Upper lobe of left lung (tissue), 6 donors: ENCODE measurements around the gene UPK1A. TPM values are rescaled to one million over a fixed set of nuclear protein-coding genes. Genes with fewer than 3 reads are reported as not detected.

Source experiments
- ATAC-seq, 2 donors: fragments of 200-7000 bp; cut with Tn5 transposase; one replicate each; pipeline ENCODE4 v1.9.1; 2022; ENCODE audit warnings: mild to moderate bottlenecking in 2 of 2, moderate library complexity in 2 of 2; ENCODE audit not compliant: low FRiP score in 2 of 2
- DNase-seq, 2 donors: peaks; one replicate each; pipeline ENCODE4 v3.0.0-alpha.2; 2019 to 2020
- H3K27ac ChIP-seq, 4 donors: fragments of 200-600 bp; sonication (generic); one replicate each; pipeline ENCODE4 v1.5.1; 2016 to 2019
- H3K27me3 ChIP-seq, 4 donors: fragments of 200-600 bp; sonication (generic); one replicate each; pipeline ENCODE4 v1.5.1; 2017 to 2019
- H3K36me3 ChIP-seq, 4 donors: fragments of 200-600 bp; sonication (generic); one replicate each; pipeline ENCODE4 v1.5.1; 2016 to 2019
- H3K4me1 ChIP-seq, 4 donors: fragments of 200-600 bp; sonication (generic); one replicate each; pipeline ENCODE4 v1.5.1; 2018 to 2019
- H3K4me3 ChIP-seq, 4 donors: fragments of 200-600 bp; sonication (generic); one replicate each; pipeline ENCODE4 v1.5.1; 2017 to 2019; ENCODE audit warnings: mild to moderate bottlenecking in 2 of 4, moderate library complexity in 1 of 4
- H3K9me3 ChIP-seq, 4 donors: fragments of 200-600 bp; sonication (generic); one replicate each; pipeline ENCODE4 v1.5.1; 2018 to 2019
- CTCF ChIP-seq, 6 experiments: fragments of 450-650 bp in 4 of 6; fragments of 200-600 bp in 2 of 6; sonication (generic) in 2 of 6; IDR thresholded peaks; one replicate each; pipeline ENCODE4 v1.5.1; 2016 to 2019; ENCODE audit warnings: antibody characterized with exemption in 6 of 6
- EP300 ChIP-seq, 4 donors: sonication (generic); formaldehyde crosslinking; IDR thresholded peaks; one replicate each; pipeline ENCODE4 v1.5.1; 2017; ENCODE audit warnings: antibody characterized with exemption in 4 of 4, control low read depth in 2 of 4
- POLR2A ChIP-seq, 4 donors: fragments of 450-650 bp; IDR thresholded peaks; one replicate each; pipeline ENCODE4 v1.5.1; 2016 to 2017; ENCODE audit warnings: antibody characterized with exemption in 4 of 4, mild to moderate bottlenecking in 2 of 4
- POLR2AphosphoS5 ChIP-seq, 2 donors: sonication (generic); formaldehyde crosslinking; IDR thresholded peaks; one replicate each; pipeline ENCODE4 v1.5.1; 2017; ENCODE audit warnings: antibody characterized with exemption in 2 of 2
- WGBS, 2 donors: methylation state at CpG; one replicate each; pipeline ENCODE4 v1.1.5; 2017 to 2018; 5-methylcytosine and 5-hydroxymethylcytosine counted together
- total RNA-seq, 6 donors: library from RNA; depleted of rRNA in 4 of 6; stranded (reverse); fragments of >200 nt in 4 of 6; gene quantifications; one replicate each; pipeline versions ENCODE4 v1.1.0 to v1.2.1, GENCODE V29; 2016 to 2021
- donor health status: DM: no; HTN: no; CAD: no; lungs with moderate emphysema.
- donor health status: DM: no; HTN: yes; CAD: no; lungs with severe emphysema.

UPK1A gene
- total RNA-seq, 6 donors from 2014 or later, result not detected

GRCh38 chr19:35628565-35629331 is 37.6 kb upstream of the UPK1A start, which contains the start of gene RBM42:
Gene RBM42, plus strand, starts transcription at chr19:35629036. Its CDS starts 118 bp downstream, at chr19:35629154.
- no peaks in the 10 kb centered on the region for H3K9me3 ChIP-seq
- peaks cover 9 to 22% (median 17%) of the 10 kb centered on the region in 4 donors for H3K4me1 ChIP-seq
- 0 to 1% methylated on average over 36 to 56 of the region's 56 CpGs for WGBS, 2 donors
- DNase-seq, result peak; percentile 98
- peak; percentile 100 for ATAC-seq
- no peaks in the 10 kb centered on the region for H3K27me3 ChIP-seq
- peak within 1 kb of the TSS; percentile 90 to 96 (median 92) for H3K27ac ChIP-seq
- peak within 1 kb of the TSS; percentile 75 to 100 (median 90) for H3K4me3 ChIP-seq
- peaks cover 24 to 37% (median 32%) of the 10 kb centered on the region in 4 donors for H3K36me3 ChIP-seq
- TF ChIP-seq EP300 (IDR thresholded peaks at IDR 0.05) (peak in 1 of 4 donors; percentile 3), POLR2AphosphoS5 (IDR thresholded peaks at IDR 0.05) (peak; percentile 96 to 97), CTCF (IDR thresholded peaks at IDR 0.05) (peak in 3 of 6 experiments; percentile 22 to 39 (median 27)), POLR2A (IDR thresholded peaks at IDR 0.05) (peak; percentile 66 to 86 (median 72))

- no peak for DNase-seq
- Histone ChIP-seq H3K4me1 (peaks cover 9 to 22% (median 17%) of the 10 kb centered on the region in 4 donors), H3K4me3 (peak overlapping the region; percentile 75 to 100 (median 90)), H3K27me3 (no peaks in the 10 kb centered on the region), H3K27ac (peak overlapping the region; percentile 90 to 96 (median 92)), H3K36me3 (peaks cover 30 to 42% (median 37%) of the 10 kb centered on the region in 4 donors), H3K9me3 (no peaks in the 10 kb centered on the region)
- 0 to 10% methylated on average over 9 to 15 of the region's 15 CpGs for WGBS, 2 donors
- ATAC-seq, result no peak
- no peak for TF ChIP-seq POLR2AphosphoS5 (IDR thresholded peaks at IDR 0.05)
- TF ChIP-seq CTCF (IDR thresholded peaks at IDR 0.05), result no peak
- TF ChIP-seq EP300 (IDR thresholded peaks at IDR 0.05), result no peak
- TF ChIP-seq POLR2A (IDR thresholded peaks at IDR 0.05), result no peak
These were observed 37.0 kb upstream of the UPK1A start for GRCh38 chr19:35629332-35629633.

- peaks cover 50 to 83% (median 77%) of the 10 kb centered on the region in 4 donors for H3K36me3 ChIP-seq
- DNase-seq (peak in 1 of 2 donors; percentile 78), ATAC-seq (no peak)
- H3K27ac ChIP-seq, result no peak overlapping the region
- H3K4me1 ChIP-seq, result peaks cover 9 to 16% (median 12%) of the 10 kb centered on the region in 4 donors
- TF ChIP-seq EP300 (IDR thresholded peaks at IDR 0.05) (no peak), CTCF (IDR thresholded peaks at IDR 0.05) (no peak), POLR2AphosphoS5 (IDR thresholded peaks at IDR 0.05) (no peak), POLR2A (IDR thresholded peaks at IDR 0.05) (no peak)
- no peak overlapping the region for H3K4me3 ChIP-seq
- no peaks in the 10 kb centered on the region for H3K9me3 ChIP-seq
- WGBS, 2 donors, result 92 to 97% methylated on average over 15 to 29 of the region's 29 CpGs
- H3K27me3 ChIP-seq, result no peaks in the 10 kb centered on the region
These were observed 32.4 kb upstream of the UPK1A start for GRCh38 chr19:35633727-35634440.

- WGBS, 2 donors, result 98 to 100% methylated on average over 3 of the region's 3 CpGs
- H3K9me3 ChIP-seq, result no peaks in the 10 kb centered on the region
- no peak for DNase-seq
- H3K4me3 ChIP-seq, result no peak overlapping the region
- H3K4me1 ChIP-seq, result peaks cover 0 to 6% (median 4%) of the 10 kb centered on the region in 4 donors
- H3K36me3 ChIP-seq, result peaks cover 41 to 67% (median 65%) of the 10 kb centered on the region in 4 donors
- no peak overlapping the region for H3K27ac ChIP-seq
- ATAC-seq, result no peak
- no peaks in the 10 kb centered on the region for H3K27me3 ChIP-seq
- TF ChIP-seq POLR2A (IDR thresholded peaks at IDR 0.05), result no peak
- TF ChIP-seq EP300 (IDR thresholded peaks at IDR 0.05), result no peak
- TF ChIP-seq POLR2AphosphoS5 (IDR thresholded peaks at IDR 0.05), result no peak
- TF ChIP-seq CTCF (IDR thresholded peaks at IDR 0.05), result no peak
These were observed 29.7 kb upstream of the UPK1A start for GRCh38 chr19:35636651-35637050.
